HG02852 (cell line): ENCODE measurements around the gene AGRP.

Source experiments
- ATAC-seq: cut with Tn5 transposase; IDR thresholded peaks from one replicate; pipeline ENCODE4 v1.9.1; 2021; ENCODE audit warnings: mild to moderate bottlenecking, moderate library complexity; ENCODE audit not compliant: unreplicated experiment

The AGRP gene

DNA sequence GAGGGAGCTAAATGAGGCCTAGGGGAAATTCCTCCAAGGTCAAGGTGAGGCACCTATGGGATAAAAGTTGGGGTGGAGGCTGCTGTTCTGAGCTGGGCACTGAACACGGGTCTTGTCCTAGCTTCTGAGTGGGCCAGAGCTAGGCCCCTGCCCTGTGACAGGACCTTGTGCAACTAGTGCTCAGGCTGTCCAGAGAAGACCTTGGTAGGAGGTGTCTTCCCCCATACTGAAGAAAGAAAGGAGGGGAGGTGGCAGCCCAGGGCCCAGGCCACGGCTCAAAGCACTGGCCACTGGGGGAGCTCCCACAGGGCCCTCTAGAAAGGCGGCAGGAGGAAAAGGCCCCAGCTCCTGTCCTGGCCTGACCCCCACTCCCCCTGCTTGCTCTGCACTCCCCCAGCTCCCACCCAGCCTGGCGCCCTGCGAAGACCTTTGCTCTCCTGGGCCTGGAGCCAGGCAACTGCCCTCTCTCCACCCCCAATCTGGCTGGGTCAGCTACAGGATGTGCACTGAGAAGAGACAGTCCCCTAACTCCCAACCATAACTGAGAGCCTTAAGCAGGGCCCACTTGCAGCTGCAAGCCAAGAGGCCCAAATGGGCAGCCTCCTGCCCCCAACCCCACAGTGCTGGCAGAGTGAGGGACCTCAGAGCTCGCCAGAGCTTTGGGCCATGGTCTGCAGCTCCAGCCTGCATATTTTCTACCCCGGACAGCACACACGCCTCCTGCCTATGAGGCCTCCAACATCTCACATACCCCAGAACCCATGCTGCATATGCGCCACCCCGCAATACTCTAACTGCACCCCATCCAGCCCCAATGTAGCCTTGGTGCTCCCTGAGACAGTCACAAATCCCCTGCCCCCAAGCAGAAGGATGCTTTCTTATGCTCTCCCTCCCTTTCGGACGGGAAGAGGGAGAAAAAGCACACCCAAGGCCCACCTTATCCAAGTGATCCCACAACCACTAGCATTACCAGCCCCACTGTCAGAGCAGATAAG lies 37.1 kb downstream of the AGRP start:
- no peak for ATAC-seq

DNA sequence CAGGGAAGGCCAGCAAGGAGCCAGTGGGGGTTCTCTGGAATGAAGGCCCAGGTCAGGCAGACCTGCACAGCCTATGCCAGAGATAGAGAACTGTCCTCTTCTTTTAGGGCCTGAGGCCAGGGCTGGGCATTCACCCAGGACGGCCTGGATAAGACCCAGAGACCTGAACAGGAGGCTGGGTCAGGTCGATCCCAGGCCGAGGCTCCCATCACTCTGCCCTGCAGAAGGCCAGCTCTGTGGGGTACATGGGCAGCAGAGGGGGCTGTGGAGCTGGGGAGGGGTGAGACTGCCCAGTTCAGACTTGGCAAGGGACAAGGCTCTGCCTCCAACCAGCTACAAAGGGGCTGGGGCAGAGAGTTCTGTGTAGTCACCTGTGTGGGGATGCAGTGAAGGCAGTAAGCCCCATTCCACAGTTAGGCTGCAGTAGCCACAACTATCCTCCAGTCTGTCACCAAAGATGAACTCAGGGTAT lies 37.9 kb downstream of the AGRP start:
- no peak for ATAC-seq

DNA sequence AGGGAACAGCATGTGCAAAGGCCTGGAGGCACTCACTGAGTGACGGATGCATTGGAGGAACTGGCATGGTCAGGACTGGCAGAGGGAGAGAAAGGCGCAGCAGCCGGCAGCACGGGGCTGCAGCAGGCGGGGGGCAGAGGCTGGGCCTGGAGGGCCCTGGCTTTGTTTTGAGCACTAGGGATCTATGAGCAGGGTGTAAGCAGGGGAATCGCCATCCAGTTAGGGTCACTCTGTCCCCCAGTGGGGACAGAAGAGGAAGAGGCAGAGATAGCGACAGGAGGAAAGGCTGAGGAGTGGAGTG lies 38.3 kb downstream of the AGRP start:
- no peak for ATAC-seq

GRCh38 chr16:67444259-67445125 lies 38.9 kb downstream of the AGRP start:
- ATAC-seq = no peak

DNA sequence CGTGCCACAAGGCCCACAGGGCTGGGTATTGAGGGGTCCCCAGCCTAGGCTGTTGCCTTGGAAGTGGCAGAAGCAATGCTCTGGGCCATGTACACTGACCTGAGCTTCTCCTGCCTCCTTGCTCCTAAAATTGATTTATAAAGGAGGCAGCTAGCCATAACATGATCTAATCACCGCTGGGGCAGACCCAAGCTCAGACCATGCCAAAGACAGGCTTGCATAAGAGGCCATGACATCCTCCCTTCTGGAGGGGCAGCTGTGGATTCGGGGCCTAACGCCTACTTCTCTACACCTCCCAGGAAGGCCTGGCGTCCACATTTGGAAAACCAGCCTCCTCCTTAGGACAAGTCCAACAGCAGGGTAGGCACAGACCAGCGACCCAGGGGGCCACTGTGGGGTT lies 40.1 kb downstream of the AGRP start:
- ATAC-seq = no peak

- ATAC-seq = no peak
Measured at GRCh38 chr16:67442581-67443255, 40.6 kb downstream of the AGRP start.

GRCh38 chr16:67441907-67442306 lies 41.4 kb downstream of the AGRP start:
- no peak for ATAC-seq

DNA sequence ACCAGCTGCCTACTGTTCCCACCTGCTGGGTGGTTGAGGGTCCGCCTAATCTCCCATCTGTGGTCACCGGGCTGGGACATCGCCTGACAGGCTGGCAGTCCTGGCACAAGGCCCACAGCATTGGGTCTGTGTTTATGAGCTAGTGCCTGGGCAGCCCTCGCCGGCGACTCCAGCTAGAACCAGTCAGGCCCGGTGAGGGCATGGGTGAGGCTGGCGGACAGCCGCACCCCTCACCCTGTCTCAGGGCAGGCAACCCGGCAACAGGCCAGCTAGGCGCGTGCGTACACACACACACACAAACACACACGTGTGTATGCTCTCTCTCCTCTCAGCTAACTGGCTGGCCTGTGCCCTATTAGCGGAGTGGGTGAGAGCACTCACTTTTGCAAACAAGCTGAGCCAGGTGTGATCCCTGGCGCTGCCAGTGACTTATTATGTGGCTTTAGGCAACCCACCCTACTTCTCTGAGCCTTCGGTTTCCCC lies 42.0 kb downstream of the AGRP start:
- ATAC-seq = no peak

GRCh38 chr16:67438824-67439393 lies 44.4 kb downstream of the AGRP start:
- ATAC-seq = no peak

- no peak for ATAC-seq
Measured at GRCh38 chr16:67438098-67438791, 45.1 kb downstream of the AGRP start.

DNA sequence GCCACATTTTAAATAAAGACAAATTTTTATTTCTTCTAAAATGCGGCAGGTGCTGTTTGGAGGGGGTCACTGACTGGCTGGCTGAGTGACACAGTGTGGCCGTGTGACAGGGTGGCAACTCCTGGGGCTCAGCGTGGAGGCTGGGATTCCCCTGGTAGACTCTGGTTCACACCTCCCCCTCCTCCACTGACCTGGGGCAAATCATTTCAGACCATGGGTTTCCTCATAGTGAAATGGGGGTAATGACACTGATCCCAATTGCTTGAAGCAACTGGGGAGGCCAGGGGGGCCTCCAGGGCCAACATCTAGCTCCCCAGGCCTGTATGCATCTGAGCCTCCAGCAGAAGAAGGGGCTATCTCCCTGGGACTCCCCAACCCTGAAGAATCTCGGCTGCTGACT lies 45.8 kb downstream of the AGRP start:
- no peak for ATAC-seq

DNA sequence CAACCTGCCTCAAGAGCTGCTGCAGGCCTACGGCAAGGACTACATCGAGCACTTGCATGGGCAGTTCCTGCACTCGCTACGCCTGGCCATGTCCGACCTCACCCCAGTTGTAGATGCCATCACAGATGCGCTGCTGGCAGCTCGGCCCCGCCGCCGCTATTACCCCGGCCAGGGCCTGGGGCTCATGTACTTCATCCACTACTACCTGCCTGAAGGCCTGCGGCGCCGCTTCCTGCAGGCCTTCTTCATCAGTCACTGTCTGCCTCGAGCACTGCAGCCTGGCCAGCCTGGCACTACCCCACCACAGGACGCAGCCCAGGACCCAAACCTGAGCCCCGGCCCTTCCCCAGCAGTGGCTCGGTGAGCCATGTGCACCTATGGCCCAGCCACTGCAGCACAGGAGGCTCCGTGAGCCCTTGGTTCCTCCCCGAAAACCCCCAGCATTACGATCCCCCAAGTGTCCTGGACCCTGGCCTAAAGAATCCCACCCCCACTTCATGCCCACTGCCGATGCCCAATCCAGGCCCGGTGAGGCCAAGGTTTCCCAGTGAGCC lies 46.6 kb downstream of the AGRP start:
- no peak for ATAC-seq

DNA sequence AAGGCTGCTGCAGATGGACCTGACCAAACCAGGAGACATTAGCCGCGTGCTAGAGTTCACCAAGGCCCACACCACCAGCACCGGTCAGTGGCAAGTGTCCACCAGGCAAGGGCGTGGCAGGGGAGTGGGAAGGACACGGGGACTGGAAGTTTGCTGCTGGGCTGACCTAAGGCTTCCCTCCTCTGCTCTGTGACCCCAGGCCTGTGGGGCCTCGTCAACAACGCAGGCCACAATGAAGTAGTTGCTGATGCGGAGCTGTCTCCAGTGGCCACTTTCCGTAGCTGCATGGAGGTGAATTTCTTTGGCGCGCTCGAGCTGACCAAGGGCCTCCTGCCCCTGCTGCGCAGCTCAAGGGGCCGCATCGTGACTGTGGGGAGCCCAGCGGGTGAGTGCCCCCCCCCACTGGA lies 47.6 kb downstream of the AGRP start:
- ATAC-seq = no peak

GRCh38 chr16:67433131-67433719 lies 50.1 kb downstream of the AGRP start:
- no peak for ATAC-seq
